Spleen (tissue), 11 donors: ENCODE measurements around the gene RPF1. TPM values are rescaled to one million over a fixed set of nuclear protein-coding genes. Genes with fewer than 3 reads are reported as not detected.

ENCODE experiments used
- DNase-seq: peaks from one replicate; pipeline ENCODE4 v3.0.0-alpha.2; 2020
- H3K27ac ChIP-seq, 8 donors: fragments of 200-600 bp; sonication (generic) in 7 of 8; 1 replicate in 4 of 8; 2 replicates in 4 of 8; pipeline versions ENCODE4 v1.5.0 to v1.8.0; 2016 to 2021; ENCODE audit warnings: inconsistent platforms in 4 of 8, mild to moderate bottlenecking in 4 of 8, moderate library complexity in 1 of 8
- H3K27me3 ChIP-seq, 7 donors: fragments of 200-600 bp; sonication (generic) in 6 of 7; replicated peaks in 1 of 7; 1 replicate in 4 of 7; 2 replicates in 3 of 7; pipeline versions ENCODE4 v1.5.0 to v1.8.0; 2016 to 2021; ENCODE audit warnings: inconsistent platforms in 3 of 7, mild to moderate bottlenecking in 1 of 7
- H3K36me3 ChIP-seq, 6 donors: fragments of 200-600 bp; sonication (generic) in 5 of 6; 1 replicate in 4 of 6; 2 replicates in 2 of 6; pipeline versions ENCODE4 v1.5.0 to v1.8.0; 2016 to 2021; ENCODE audit warnings: inconsistent platforms in 2 of 6
- H3K4me1 ChIP-seq, 6 donors: fragments of 200-600 bp; sonication (generic) in 5 of 6; 1 replicate in 3 of 6; 2 replicates in 3 of 6; pipeline versions ENCODE4 v1.5.0 to v1.8.0; 2016 to 2021; ENCODE audit warnings: inconsistent platforms in 3 of 6
- H3K4me3 ChIP-seq, 8 donors: fragments of 200-600 bp; sonication (generic) in 7 of 8; 1 replicate in 4 of 8; 2 replicates in 4 of 8; pipeline versions ENCODE4 v1.5.0 to v1.8.0; 2016 to 2021; ENCODE audit warnings: inconsistent platforms in 4 of 8, mild to moderate bottlenecking in 4 of 8, moderate library complexity in 2 of 8
- H3K9me3 ChIP-seq, 8 donors: fragments of 200-600 bp; sonication (generic) in 7 of 8; 1 replicate in 4 of 8; 2 replicates in 4 of 8; pipeline versions ENCODE4 v1.5.0 to v1.8.0; 2016 to 2021; ENCODE audit warnings: inconsistent platforms in 4 of 8
- CTCF ChIP-seq, 11 experiments: fragments of 200-600 bp in 7 of 11; fragments of 450-650 bp in 4 of 11; sonication (generic) in 4 of 11; IDR thresholded peaks in 8 of 11; conservative IDR thresholded peaks in 3 of 11; 1 replicate in 7 of 11; 2 replicates in 4 of 11; pipeline versions ENCODE4 v1.4.0 to v1.8.0; 2016 to 2021; ENCODE audit warnings: antibody characterized with exemption in 11 of 11, inconsistent platforms in 4 of 11, mild to moderate bottlenecking in 1 of 11
- POLR2A ChIP-seq, 3 donors: fragments of 450-650 bp; IDR thresholded peaks; one replicate each; pipeline ENCODE4 v1.5.1; 2017; ENCODE audit warnings: antibody characterized with exemption in 3 of 3, mild to moderate bottlenecking in 1 of 3
- POLR2AphosphoS5 ChIP-seq, 3 donors: sonication (generic); formaldehyde crosslinking; IDR thresholded peaks; one replicate each; pipeline ENCODE4 v1.5.1; 2017; ENCODE audit warnings: antibody characterized with exemption in 3 of 3
- WGBS, 5 donors: extraction: QIAGEN DNeasy Blood & Tissue Kit in 3 of 5; methylation state at CpG; one replicate each; pipeline versions ENCODE4 v1.1.5 to v1.1.7; 2013 to 2018; 5-methylcytosine and 5-hydroxymethylcytosine counted together
- intact Hi-C: fragments of 100-400 bp; cut with DNase I; formaldehyde crosslinking; loops from one replicate; pipeline ENCODE4 v1.15.0; 2023; ENCODE audit warnings: low total_unique reads
- polyA plus RNA-seq, 3 donors: library from polyadenylated mRNA; stranded (reverse); fragments of 200-250 nt; gene quantifications; one replicate each; pipeline ENCODE4 v1.2.1, GENCODE V29; 2013
- total RNA-seq, 7 donors: library from RNA; depleted of rRNA in 3 of 7; stranded (reverse); fragments of >200 nt in 3 of 7; fragmentation: NEBNext Ultra II Directional in 4 of 7; extraction: Animal tissue kit (Norgen Biotek cat#: 25700) in 4 of 7; gene quantifications; one replicate each; pipeline versions ENCODE4 v1.1.0 to v1.2.1, GENCODE V29; 2016 to 2021
- donor health status: healthy with polysubstance abuse.
- donor health status: DM: no; HTN: no; CAD: no; lungs with moderate emphysema.
- donor health status: DM: no; HTN: no; CAD: no.
- donor health status: Bipolar disorder and iron deficiency.
- donor health status: healthy.
- donor health status: DM: no; HTN: no; CAD: no.
- donor health status: DM: yes; HTN: yes; CAD: no.

RPF1 gene
- total and polyA plus RNA-seq, 10 donors, result 22.4 to 54.8 (median 29.3) TPM

- H3K9me3 ChIP-seq, result no peaks in the 10 kb centered on the region
- no peaks in the 10 kb centered on the region for H3K4me1 ChIP-seq
- intact Hi-C loops, result no loop called here
- H3K4me3 ChIP-seq, result no peak overlapping the region
- no peaks in the 10 kb centered on the region for H3K36me3 ChIP-seq
- H3K27me3 ChIP-seq, result peaks cover 0 to 14% (median 0%) of the 10 kb centered on the region in 7 donors
- TF ChIP-seq POLR2AphosphoS5 (IDR thresholded peaks at IDR 0.05) (no peak), CTCF (IDR thresholded peaks at IDR 0.05 in 8 of 11, conservative IDR thresholded peaks at IDR 0.05 in 3 of 11) (no peak), POLR2A (IDR thresholded peaks at IDR 0.05) (no peak)
- no peak for DNase-seq
- WGBS, 5 donors, result 71 to 87% (median 84%) methylated on average over 1 of the region's 1 CpG
- no peak overlapping the region for H3K27ac ChIP-seq
These were observed 16.9 kb upstream of the RPF1 start for GRCh38 chr1:84462118-84462517.

GRCh38 chr1:84467298-84467697 is 11.8 kb upstream of the RPF1 start:
- H3K4me1 ChIP-seq, result no peaks in the 10 kb centered on the region
- no peak overlapping the region for H3K27ac ChIP-seq
- H3K36me3 ChIP-seq, result no peaks in the 10 kb centered on the region
- intact Hi-C loops, result no loop called here
- no peaks in the 10 kb centered on the region for H3K9me3 ChIP-seq
- peaks cover 0 to 41% (median 3%) of the 10 kb centered on the region in 7 donors for H3K27me3 ChIP-seq
- no peak for DNase-seq
- no peak for TF ChIP-seq POLR2AphosphoS5 (IDR thresholded peaks at IDR 0.05)
- TF ChIP-seq POLR2A (IDR thresholded peaks at IDR 0.05), result no peak
- no peak for TF ChIP-seq CTCF (IDR thresholded peaks at IDR 0.05 in 8 of 11, conservative IDR thresholded peaks at IDR 0.05 in 3 of 11)
- no peak overlapping the region for H3K4me3 ChIP-seq

- Histone ChIP-seq H3K4me1 (peaks cover 13 to 24% (median 15%) of the 10 kb centered on the region in 6 donors), H3K27ac (no peak overlapping the region), H3K9me3 (peaks cover 0 to 9% (median 0%) of the 10 kb centered on the region in 8 donors), H3K36me3 (peaks cover 0 to 4% (median 2%) of the 10 kb centered on the region in 6 donors), H3K27me3 (peaks cover 0 to 48% (median 9%) of the 10 kb centered on the region in 7 donors), H3K4me3 (no peak overlapping the region)
- no peak for TF ChIP-seq CTCF (IDR thresholded peaks at IDR 0.05 in 8 of 11, conservative IDR thresholded peaks at IDR 0.05 in 3 of 11)
- no peak for TF ChIP-seq POLR2AphosphoS5 (IDR thresholded peaks at IDR 0.05)
- TF ChIP-seq POLR2A (IDR thresholded peaks at IDR 0.05), result no peak
- WGBS, 5 donors, result 51 to 68% (median 61%) methylated on average over 1 of the region's 1 CpG
- DNase-seq, result no peak
- intact Hi-C loops, result no loop called here
These were observed 2.8 kb upstream of the RPF1 start for GRCh38 chr1:84476225-84476624.

GRCh38 chr1:84479998-84480397 is 932 bp downstream of the RPF1 start:
- Histone ChIP-seq H3K27ac (peak overlapping the region in 7 of 8 donors; percentile 84 to 94 (median 90)), H3K36me3 (peaks cover 0 to 42% (median 20%) of the 10 kb centered on the region in 6 donors), H3K4me3 (peak overlapping the region; percentile 62 to 83 (median 75)), H3K9me3 (peaks cover 0 to 9% (median 0%) of the 10 kb centered on the region in 8 donors), H3K27me3 (peaks cover 0 to 22% (median 0%) of the 10 kb centered on the region in 7 donors), H3K4me1 (peaks cover 23 to 56% (median 31%) of the 10 kb centered on the region in 6 donors)
- TF ChIP-seq POLR2A (IDR thresholded peaks at IDR 0.05), result no peak
- no peak for TF ChIP-seq POLR2AphosphoS5 (IDR thresholded peaks at IDR 0.05)
- no peak for TF ChIP-seq CTCF (IDR thresholded peaks at IDR 0.05 in 8 of 11, conservative IDR thresholded peaks at IDR 0.05 in 3 of 11)
- 6 to 14% (median 10%) methylated on average over 9 of the region's 9 CpGs for WGBS, 5 donors
- no peak for DNase-seq
- intact Hi-C loops, result no loop called here
